ENCODE measurements around the gene PDLIM5.

PDLIM5 gene

GRCh38 chr4:94665500-94666404 lies 214.0 kb downstream of the PDLIM5 start:
- DNase-seq, result no peak

- no peak for DNase-seq
Observed at GRCh38 chr4:94668724-94669123, 217.0 kb downstream of the PDLIM5 start.

GRCh38 chr4:94669672-94670664 lies 218.2 kb downstream of the PDLIM5 start:
- no peak for DNase-seq

GRCh38 chr4:94671113-94671512 lies 219.4 kb downstream of the PDLIM5 start:
- no peak for DNase-seq

- DNase-seq, result no peak
Observed at GRCh38 chr4:94673961-94674360, 222.2 kb downstream of the PDLIM5 start.

GRCh38 chr4:94676970-94677369 lies 225.2 kb downstream of the PDLIM5 start:
- no peak for DNase-seq

- DNase-seq, result no peak
Observed at GRCh38 chr4:94678896-94679295, 227.2 kb downstream of the PDLIM5 start.

- no peak for DNase-seq
Observed at GRCh38 chr4:94680176-94680862, 228.6 kb downstream of the PDLIM5 start.

- DNase-seq, result no peak
Observed at GRCh38 chr4:94686086-94686485, 234.3 kb downstream of the PDLIM5 start.

GRCh38 chr4:94689155-94689860 lies 237.6 kb downstream of the PDLIM5 start:
- DNase-seq, result no peak

GRCh38 chr4:94690851-94691254 lies 239.1 kb downstream of the PDLIM5 start:
- no peak for DNase-seq

GRCh38 chr4:94691552-94691951 lies 239.8 kb downstream of the PDLIM5 start:
- DNase-seq, result no peak

GRCh38 chr4:94695384-94695783 lies 243.6 kb downstream of the PDLIM5 start:
- DNase-seq, result no peak

- no peak for DNase-seq
Observed at GRCh38 chr4:94698187-94698586, 246.4 kb downstream of the PDLIM5 start.

- DNase-seq, result no peak
Observed at GRCh38 chr4:94700298-94700697, 248.6 kb downstream of the PDLIM5 start.

- DNase-seq, result no peak
Observed at GRCh38 chr4:94701631-94702300, 250.0 kb downstream of the PDLIM5 start.

- DNase-seq, result no peak
Observed at GRCh38 chr4:94711635-94712034, 259.9 kb downstream of the PDLIM5 start.

GRCh38 chr4:94714365-94715160 lies 262.8 kb downstream of the PDLIM5 start:
- no peak for DNase-seq

GRCh38 chr4:94715726-94716125 lies 264.0 kb downstream of the PDLIM5 start:
- DNase-seq, result no peak
